Activated T-cell treated with anti-CD3 and anti-CD28 coated beads, Interleukin-2, amount 50 U/mL, for 72 hours (primary cell): ENCODE measurements around the gene EGFR. TPM values are rescaled to one million over a fixed set of nuclear protein-coding genes. Genes with fewer than 3 reads are reported as not detected.
A peak's percentile ranks its signal among the peaks of the same experiment; 100 is the strongest.

Experiments used
- ATAC-seq, 2 donors: fragments of 150-1000 bp; cut with Tn5 transposase; replicated peaks in 1 of 2; 2 replicates each; pipeline ENCODE4 v1.10.0; 2021; ENCODE audit warnings: moderate library complexity in 2 of 2, mild to moderate bottlenecking in 1 of 2
- DNase-seq, 2 donors: peaks; one replicate each; pipeline ENCODE4 v3.0.0; 2021 to 2022; ENCODE audit warnings: mixed read lengths in 1 of 2
- H3K27ac Mint-ChIP-seq: one replicate; pipeline ENCODE4 v1.8.0; 2022; ENCODE audit warnings: mild to moderate bottlenecking, moderate library complexity, mixed read lengths
- H3K27me3 Mint-ChIP-seq: one replicate; pipeline ENCODE4 v1.8.0; 2022; ENCODE audit warnings: low read depth, mixed read lengths
- H3K36me3 Mint-ChIP-seq, 2 donors: one replicate each; pipeline ENCODE4 v1.8.0; 2022; ENCODE audit warnings: mixed read lengths in 2 of 2, mild to moderate bottlenecking in 1 of 2; ENCODE audit not compliant: insufficient read depth in 2 of 2
- H3K4me1 Mint-ChIP-seq: one replicate; pipeline ENCODE4 v1.8.0; 2022; ENCODE audit warnings: low read depth, mixed read lengths
- H3K4me3 Mint-ChIP-seq, 2 donors: one replicate each; pipeline ENCODE4 v1.8.0; 2022; ENCODE audit warnings: mild to moderate bottlenecking in 2 of 2, mixed read lengths in 2 of 2, moderate library complexity in 2 of 2
- H3K9me3 Mint-ChIP-seq, 2 donors: one replicate each; pipeline ENCODE4 v1.8.0; 2022; ENCODE audit warnings: mixed read lengths in 2 of 2
- total RNA-seq, 2 donors: library from RNA; stranded (reverse); gene quantifications; one replicate each; pipeline ENCODE4 v1.2.3, GENCODE V29; 2022

EGFR gene
- total RNA-seq, 2 donors from 2014 or later = 0.09 TPM; not detected in 1

- Mint-ChIP-seq H3K4me3 (no peak overlapping the region), H3K27ac (no peak overlapping the region), H3K27me3 (peaks cover 19% of the 10 kb centered on the region), H3K4me1 (no peaks in the 10 kb centered on the region), H3K9me3 (no peaks in the 10 kb centered on the region), H3K36me3 (no peaks in the 10 kb centered on the region)
- DNase-seq (peak in 1 of 2 donors; percentile 12), ATAC-seq (peak in 1 of 2 donors; percentile 69)
Measured at GRCh38 chr7:55185321-55185802, 166.5 kb downstream of the EGFR start.

DNA sequence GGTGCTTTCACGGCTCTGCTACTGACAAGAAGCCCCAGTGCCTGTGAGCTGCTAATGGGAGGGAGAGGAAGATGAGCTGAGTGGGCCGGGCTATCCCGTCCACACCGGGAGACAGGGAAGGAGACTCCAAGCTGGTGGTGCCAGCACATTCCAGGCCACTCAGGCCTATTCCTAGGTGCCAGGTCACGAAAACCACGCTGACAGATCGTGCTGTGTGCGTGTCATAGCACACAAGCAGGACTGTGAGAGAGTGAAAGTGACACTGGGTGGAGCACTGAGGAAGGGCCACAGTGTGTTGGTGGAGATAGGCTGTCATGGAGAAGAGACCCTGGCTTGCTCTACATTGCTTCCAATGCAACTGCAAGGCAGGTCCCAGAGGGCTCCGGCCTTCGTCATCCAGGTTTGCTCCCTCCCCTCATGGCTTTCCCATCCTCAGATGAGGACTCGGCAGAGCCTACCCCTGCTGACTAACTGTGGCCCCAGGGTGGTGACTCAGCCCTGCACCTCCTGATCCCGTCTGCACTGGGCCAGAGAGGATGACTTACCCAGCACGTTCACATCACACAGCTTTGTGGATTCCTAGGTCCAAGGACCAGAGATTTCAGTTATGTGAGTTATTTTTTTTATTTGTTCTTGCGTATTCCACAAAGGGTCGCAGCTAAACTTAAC, 167.3 kb downstream of the EGFR start:
- Mint-ChIP-seq H3K36me3 (no peaks in the 10 kb centered on the region), H3K4me1 (no peaks in the 10 kb centered on the region), H3K9me3 (no peaks in the 10 kb centered on the region), H3K27ac (no peak overlapping the region), H3K27me3 (peaks cover 19% of the 10 kb centered on the region), H3K4me3 (no peak overlapping the region)
- ATAC-seq (peak in 1 of 2 donors; percentile 70), DNase-seq (no peak)

DNA sequence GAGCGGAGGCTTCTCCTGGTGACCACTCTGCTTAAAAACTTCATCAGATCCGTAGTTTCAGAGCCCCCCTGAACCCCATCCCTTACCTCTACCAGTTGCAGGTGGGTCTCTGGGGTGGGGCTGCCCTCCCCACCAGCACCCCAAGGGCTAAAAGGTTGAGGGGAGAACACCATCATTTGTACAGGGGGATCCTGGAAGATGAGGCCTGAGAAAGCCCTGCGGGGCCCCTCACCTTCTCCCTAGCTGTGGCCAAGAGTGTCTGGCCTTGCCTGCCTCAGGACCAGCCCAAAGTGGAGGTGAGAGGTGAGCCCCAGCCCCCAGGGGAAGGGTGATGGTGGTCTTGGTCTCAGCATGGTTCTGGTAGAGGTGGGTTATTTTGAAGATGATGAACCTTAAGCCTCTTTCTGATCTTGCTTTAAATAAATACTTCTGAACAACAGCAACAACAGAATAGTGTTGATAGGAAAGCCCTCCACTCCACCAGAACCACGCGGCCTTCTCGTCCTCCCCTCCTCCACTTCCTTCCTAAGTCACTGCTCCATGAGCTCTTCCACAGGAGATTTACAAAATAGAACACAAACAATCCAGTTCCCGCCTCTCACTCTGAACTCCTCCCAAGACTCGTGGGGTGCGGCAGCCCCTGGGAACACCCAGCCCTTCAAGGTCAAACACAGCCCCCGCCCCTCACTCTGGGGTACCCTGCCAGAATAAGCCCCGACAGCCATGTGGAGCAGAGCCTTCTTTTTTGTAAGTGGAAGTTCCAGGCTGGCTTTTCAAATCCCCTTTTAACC, 169.1 kb downstream of the EGFR start:
- no peak for DNase-seq
- no peaks in the 10 kb centered on the region for H3K9me3 Mint-ChIP-seq
- H3K27ac Mint-ChIP-seq = no peak overlapping the region

GRCh38 chr7:55188590-55189138, 169.8 kb downstream of the EGFR start:
- DNase-seq (no peak), ATAC-seq (no peak)
- H3K9me3 Mint-ChIP-seq = no peaks in the 10 kb centered on the region
- H3K27ac Mint-ChIP-seq = no peak overlapping the region
- H3K4me1 Mint-ChIP-seq = no peaks in the 10 kb centered on the region
- H3K4me3 Mint-ChIP-seq = no peak overlapping the region
- H3K36me3 Mint-ChIP-seq = no peaks in the 10 kb centered on the region
- peaks cover 19% of the 10 kb centered on the region for H3K27me3 Mint-ChIP-seq

More for the DNA sequence above, 169.1 kb downstream of the EGFR start:
- no peaks in the 10 kb centered on the region for H3K4me1 Mint-ChIP-seq
- no peaks in the 10 kb centered on the region for H3K36me3 Mint-ChIP-seq
- H3K27me3 Mint-ChIP-seq = peaks cover 19% of the 10 kb centered on the region
- no peak overlapping the region for H3K4me3 Mint-ChIP-seq
- no peak for ATAC-seq

- ATAC-seq (no peak), DNase-seq (no peak)
- H3K36me3 Mint-ChIP-seq = no peaks in the 10 kb centered on the region
- no peak overlapping the region for H3K4me3 Mint-ChIP-seq
- no peaks in the 10 kb centered on the region for H3K9me3 Mint-ChIP-seq
- peaks cover 15% of the 10 kb centered on the region for H3K27me3 Mint-ChIP-seq
- H3K27ac Mint-ChIP-seq = no peak overlapping the region
- no peaks in the 10 kb centered on the region for H3K4me1 Mint-ChIP-seq
Measured at GRCh38 chr7:55189146-55189766, 170.4 kb downstream of the EGFR start.

DNA sequence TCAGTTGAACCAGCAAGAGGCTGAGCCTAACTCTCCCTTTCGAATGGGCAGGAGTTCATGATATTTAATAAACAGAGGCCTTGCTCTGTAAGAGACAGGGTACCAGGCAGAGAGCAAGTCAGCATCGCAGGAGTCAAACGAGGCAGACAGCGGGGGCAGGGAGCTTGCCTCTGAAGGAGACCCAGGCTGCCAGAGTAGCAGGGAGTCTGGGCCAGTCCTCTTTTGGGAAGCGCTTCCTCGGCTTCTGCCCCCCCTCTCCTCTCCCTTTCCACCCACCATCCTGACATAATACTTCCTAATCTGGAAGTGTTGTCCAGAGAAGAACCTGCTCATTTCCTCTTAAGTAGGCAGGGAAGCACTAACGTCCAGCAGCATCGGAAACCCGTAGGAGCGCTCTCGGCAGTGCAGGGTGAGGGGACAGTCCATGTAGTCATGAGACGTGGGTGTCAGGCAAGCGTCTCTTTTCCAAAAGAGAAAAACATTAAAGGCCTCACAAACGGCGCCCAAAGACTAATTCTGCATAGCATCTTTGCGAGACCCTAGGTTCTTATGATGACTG, 171.1 kb downstream of the EGFR start:
- Mint-ChIP-seq H3K4me3 (no peak overlapping the region), H3K27me3 (peaks cover 13% of the 10 kb centered on the region), H3K9me3 (no peaks in the 10 kb centered on the region), H3K4me1 (no peaks in the 10 kb centered on the region), H3K36me3 (no peaks in the 10 kb centered on the region), H3K27ac (no peak overlapping the region)
- ATAC-seq (no peak), DNase-seq (no peak)

DNA sequence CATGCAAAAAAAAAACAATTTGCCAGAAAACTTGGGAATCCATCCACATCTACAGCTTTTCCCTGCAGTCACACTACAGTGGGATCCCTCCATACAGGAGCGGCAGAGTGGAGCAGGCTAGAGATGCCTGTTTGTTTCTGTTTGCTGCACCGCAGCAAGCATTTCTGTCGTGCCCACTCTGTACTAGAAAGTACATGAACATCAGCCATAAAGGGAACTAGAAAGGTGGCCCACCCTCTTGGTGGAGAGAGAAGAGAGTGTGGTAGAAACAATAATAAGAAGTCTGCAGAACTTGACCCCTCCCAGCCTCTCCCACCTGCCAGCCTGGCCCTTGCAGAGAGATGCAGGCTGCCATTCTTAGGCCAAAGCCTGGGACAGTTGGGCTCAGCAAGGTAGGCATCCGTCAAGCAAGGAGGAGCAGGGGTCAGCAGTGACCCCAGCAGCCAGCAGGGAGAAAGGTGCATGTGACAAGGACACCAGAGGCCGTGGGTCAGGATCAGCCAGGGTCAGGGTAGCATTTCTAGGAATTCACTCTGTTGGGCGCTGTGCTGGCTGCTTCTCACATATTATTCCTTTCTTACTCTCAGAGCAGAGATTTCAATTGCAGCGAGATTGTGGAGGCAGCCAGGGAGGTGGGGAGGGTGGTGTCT, 171.8 kb downstream of the EGFR start:
- DNase-seq (no peak), ATAC-seq (no peak)
- H3K9me3 Mint-ChIP-seq = no peaks in the 10 kb centered on the region
- H3K4me1 Mint-ChIP-seq = no peaks in the 10 kb centered on the region
- no peaks in the 10 kb centered on the region for H3K36me3 Mint-ChIP-seq
- peaks cover 13% of the 10 kb centered on the region for H3K27me3 Mint-ChIP-seq
- no peak overlapping the region for H3K27ac Mint-ChIP-seq
- no peak overlapping the region for H3K4me3 Mint-ChIP-seq

GRCh38 chr7:55191161-55191925, 172.5 kb downstream of the EGFR start:
- H3K9me3 Mint-ChIP-seq = no peaks in the 10 kb centered on the region
- H3K36me3 Mint-ChIP-seq = no peaks in the 10 kb centered on the region
- ATAC-seq (no peak), DNase-seq (no peak)
- no peaks in the 10 kb centered on the region for H3K4me1 Mint-ChIP-seq
- H3K4me3 Mint-ChIP-seq = no peak overlapping the region
- H3K27me3 Mint-ChIP-seq = peaks cover 13% of the 10 kb centered on the region
- no peak overlapping the region for H3K27ac Mint-ChIP-seq

- H3K36me3 Mint-ChIP-seq = no peaks in the 10 kb centered on the region
- ATAC-seq = no peak
- H3K9me3 Mint-ChIP-seq = no peaks in the 10 kb centered on the region
- DNase-seq = no peak
- H3K27me3 Mint-ChIP-seq = peaks cover 13% of the 10 kb centered on the region
- no peaks in the 10 kb centered on the region for H3K4me1 Mint-ChIP-seq
- no peak overlapping the region for H3K4me3 Mint-ChIP-seq
- H3K27ac Mint-ChIP-seq = no peak overlapping the region
Measured at GRCh38 chr7:55191926-55192692, 173.3 kb downstream of the EGFR start.

DNA sequence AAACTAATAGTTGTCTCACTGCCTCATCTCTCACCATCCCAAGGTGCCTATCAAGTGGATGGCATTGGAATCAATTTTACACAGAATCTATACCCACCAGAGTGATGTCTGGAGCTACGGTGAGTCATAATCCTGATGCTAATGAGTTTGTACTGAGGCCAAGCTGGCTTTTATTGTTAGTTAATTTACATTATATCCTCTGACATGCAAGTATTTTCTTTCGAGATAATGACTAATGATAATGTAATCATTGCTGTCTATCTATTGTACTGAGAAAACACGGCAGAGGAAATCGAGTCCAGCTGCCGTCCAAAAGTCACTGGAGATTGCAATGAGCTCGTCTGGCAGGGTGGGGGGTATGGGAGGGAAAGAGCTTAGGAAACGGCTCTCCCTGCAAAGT, 173.9 kb downstream of the EGFR start:
- Mint-ChIP-seq H3K9me3 (no peaks in the 10 kb centered on the region), H3K27ac (no peak overlapping the region), H3K36me3 (no peaks in the 10 kb centered on the region), H3K27me3 (peaks cover 12% of the 10 kb centered on the region), H3K4me1 (no peaks in the 10 kb centered on the region), H3K4me3 (no peak overlapping the region)
- DNase-seq (no peak), ATAC-seq (no peak)

DNA sequence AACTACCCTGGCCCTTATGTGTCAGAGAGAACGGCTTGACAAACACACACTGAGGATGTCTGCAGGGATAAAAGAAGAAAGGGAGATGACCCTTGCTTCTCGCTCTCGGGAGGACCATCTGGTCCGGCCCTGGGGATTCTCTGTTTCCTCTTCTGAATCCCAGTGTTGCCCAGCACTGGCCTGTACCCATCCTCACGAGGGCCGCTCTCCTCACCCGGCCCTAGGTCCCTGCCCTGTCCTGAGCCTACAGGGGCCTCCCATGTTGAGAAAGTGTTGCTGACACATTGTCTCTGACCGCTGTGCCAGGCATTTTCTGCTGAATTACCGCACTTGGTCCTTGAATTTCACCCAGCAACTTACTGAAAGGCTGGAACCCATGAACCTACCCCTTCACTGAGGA, 174.4 kb downstream of the EGFR start:
- DNase-seq (no peak), ATAC-seq (no peak)
- no peaks in the 10 kb centered on the region for H3K4me1 Mint-ChIP-seq
- H3K27ac Mint-ChIP-seq = no peak overlapping the region
- H3K36me3 Mint-ChIP-seq = no peaks in the 10 kb centered on the region
- peaks cover 7% of the 10 kb centered on the region for H3K27me3 Mint-ChIP-seq
- no peaks in the 10 kb centered on the region for H3K9me3 Mint-ChIP-seq
- H3K4me3 Mint-ChIP-seq = no peak overlapping the region
